Neural cell (in vitro differentiated cells): Measurements from ENCODE around the gene DDX19B.

Experiments used
- POLR2AphosphoS5 ChIP-seq: IDR thresholded peaks from 2 replicates; pipeline ENCODE4 v1.6.1; 2012
- SMC3 ChIP-seq: fragments of 450-650 bp; conservative IDR thresholded peaks from 2 replicates; pipeline ENCODE4 v1.6.1; 2014; ENCODE audit warnings: antibody characterized with exemption, mild to moderate bottlenecking, moderate library complexity; ENCODE audit not compliant: poor library complexity
- TAF1 ChIP-seq: IDR thresholded peaks from 2 replicates; pipeline ENCODE4 v1.6.1; 2012; ENCODE audit warnings: low read depth
- TF ChIP-seq, protein P1 (sequence below): IDR thresholded peaks from 2 replicates; pipeline ENCODE4 v1.6.1; 2012; ENCODE audit warnings: borderline replicate concordance
- TF ChIP-seq, protein P2 (sequence below): fragments of 450-650 bp; IDR thresholded peaks from 2 replicates; pipeline ENCODE4 v1.5.1; 2014; ENCODE audit warnings: antibody characterized with exemption, mild to moderate bottlenecking, moderate library complexity; ENCODE audit not compliant: poor library complexity, severe bottlenecking

DNA sequence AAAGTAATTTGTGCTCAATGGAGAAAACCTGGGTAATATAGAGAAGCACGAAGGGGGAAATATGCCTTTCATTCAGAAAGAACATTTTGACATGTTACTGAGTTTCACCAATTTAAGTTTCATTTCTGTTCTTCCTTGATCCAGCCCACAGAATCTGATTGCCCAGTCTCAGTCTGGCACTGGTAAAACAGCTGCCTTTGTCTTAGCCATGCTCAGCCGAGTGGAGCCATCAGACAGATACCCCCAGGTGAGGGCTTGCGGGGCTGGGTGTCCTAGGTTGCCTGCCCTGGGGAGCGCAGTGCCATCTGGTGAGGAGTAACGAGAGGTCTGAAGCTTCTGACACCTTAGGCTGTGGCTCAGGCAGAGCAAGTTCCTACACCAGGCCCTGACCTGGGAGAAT lies 65.4 kb downstream of the DDX19B start:
- TF ChIP-seq, protein P1, sequence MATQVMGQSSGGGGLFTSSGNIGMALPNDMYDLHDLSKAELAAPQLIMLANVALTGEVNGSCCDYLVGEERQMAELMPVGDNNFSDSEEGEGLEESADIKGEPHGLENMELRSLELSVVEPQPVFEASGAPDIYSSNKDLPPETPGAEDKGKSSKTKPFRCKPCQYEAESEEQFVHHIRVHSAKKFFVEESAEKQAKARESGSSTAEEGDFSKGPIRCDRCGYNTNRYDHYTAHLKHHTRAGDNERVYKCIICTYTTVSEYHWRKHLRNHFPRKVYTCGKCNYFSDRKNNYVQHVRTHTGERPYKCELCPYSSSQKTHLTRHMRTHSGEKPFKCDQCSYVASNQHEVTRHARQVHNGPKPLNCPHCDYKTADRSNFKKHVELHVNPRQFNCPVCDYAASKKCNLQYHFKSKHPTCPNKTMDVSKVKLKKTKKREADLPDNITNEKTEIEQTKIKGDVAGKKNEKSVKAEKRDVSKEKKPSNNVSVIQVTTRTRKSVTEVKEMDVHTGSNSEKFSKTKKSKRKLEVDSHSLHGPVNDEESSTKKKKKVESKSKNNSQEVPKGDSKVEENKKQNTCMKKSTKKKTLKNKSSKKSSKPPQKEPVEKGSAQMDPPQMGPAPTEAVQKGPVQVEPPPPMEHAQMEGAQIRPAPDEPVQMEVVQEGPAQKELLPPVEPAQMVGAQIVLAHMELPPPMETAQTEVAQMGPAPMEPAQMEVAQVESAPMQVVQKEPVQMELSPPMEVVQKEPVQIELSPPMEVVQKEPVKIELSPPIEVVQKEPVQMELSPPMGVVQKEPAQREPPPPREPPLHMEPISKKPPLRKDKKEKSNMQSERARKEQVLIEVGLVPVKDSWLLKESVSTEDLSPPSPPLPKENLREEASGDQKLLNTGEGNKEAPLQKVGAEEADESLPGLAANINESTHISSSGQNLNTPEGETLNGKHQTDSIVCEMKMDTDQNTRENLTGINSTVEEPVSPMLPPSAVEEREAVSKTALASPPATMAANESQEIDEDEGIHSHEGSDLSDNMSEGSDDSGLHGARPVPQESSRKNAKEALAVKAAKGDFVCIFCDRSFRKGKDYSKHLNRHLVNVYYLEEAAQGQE = no peak
- TF ChIP-seq, protein P2, sequence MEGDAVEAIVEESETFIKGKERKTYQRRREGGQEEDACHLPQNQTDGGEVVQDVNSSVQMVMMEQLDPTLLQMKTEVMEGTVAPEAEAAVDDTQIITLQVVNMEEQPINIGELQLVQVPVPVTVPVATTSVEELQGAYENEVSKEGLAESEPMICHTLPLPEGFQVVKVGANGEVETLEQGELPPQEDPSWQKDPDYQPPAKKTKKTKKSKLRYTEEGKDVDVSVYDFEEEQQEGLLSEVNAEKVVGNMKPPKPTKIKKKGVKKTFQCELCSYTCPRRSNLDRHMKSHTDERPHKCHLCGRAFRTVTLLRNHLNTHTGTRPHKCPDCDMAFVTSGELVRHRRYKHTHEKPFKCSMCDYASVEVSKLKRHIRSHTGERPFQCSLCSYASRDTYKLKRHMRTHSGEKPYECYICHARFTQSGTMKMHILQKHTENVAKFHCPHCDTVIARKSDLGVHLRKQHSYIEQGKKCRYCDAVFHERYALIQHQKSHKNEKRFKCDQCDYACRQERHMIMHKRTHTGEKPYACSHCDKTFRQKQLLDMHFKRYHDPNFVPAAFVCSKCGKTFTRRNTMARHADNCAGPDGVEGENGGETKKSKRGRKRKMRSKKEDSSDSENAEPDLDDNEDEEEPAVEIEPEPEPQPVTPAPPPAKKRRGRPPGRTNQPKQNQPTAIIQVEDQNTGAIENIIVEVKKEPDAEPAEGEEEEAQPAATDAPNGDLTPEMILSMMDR = no peak
- TF ChIP-seq POLR2AphosphoS5 (no peak), SMC3 (no peak), TAF1 (no peak)
